OCI-LY3 (cell line): Measurements from ENCODE around the gene TMEM231.

ENCODE experiments used
- H2AFZ ChIP-seq: fragments of 200-600, 300-600 bp; shearing (Covaris generic); 2 replicates; pipeline ENCODE4 v1.6.0; 2014; ENCODE audit warnings: antibody characterized with exemption, low read depth, low read length
- H3K27ac ChIP-seq: fragments of 200-600, 300-600 bp; sonication (generic); 2 replicates; pipeline ENCODE4 v1.5.1; 2014; ENCODE audit warnings: mild to moderate bottlenecking, low read length, moderate library complexity, mixed read lengths
- H3K27me3 ChIP-seq: fragments of 200-600, 300-600 bp; sonication (generic); 2 replicates; pipeline ENCODE4 v1.6.1; 2014; ENCODE audit warnings: low read depth, low read length, mixed read lengths
- H3K36me3 ChIP-seq: fragments of 200-600, 300-600 bp; sonication (generic); replicated peaks from 2 replicates; pipeline ENCODE3; 2014; ENCODE audit warnings: low read depth, low read length, mixed read lengths
- H3K4me1 ChIP-seq: fragments of 300-600, 200-600 bp; sonication (generic); 2 replicates; pipeline ENCODE4 v1.6.1; 2014; ENCODE audit warnings: low read length, mixed read lengths
- H3K4me2 ChIP-seq: fragments of 200-600, 300-600 bp; sonication (generic); 2 replicates; pipeline ENCODE4 v1.6.1; 2014; ENCODE audit warnings: low read length, mixed read lengths
- H3K4me3 ChIP-seq: fragments of 300-600, 200-600 bp; sonication (generic); 2 replicates; pipeline ENCODE4 v1.5.1; 2014; ENCODE audit warnings: antibody characterized with exemption, mild to moderate bottlenecking, low read length, moderate library complexity
- H3K79me2 ChIP-seq: fragments of 300-600, 200-600 bp; shearing (Covaris generic); 2 replicates; pipeline ENCODE4 v1.6.1; 2014; ENCODE audit warnings: mild to moderate bottlenecking, low read length, mixed read lengths
- H3K9ac ChIP-seq: fragments of 300-600, 200-600 bp; shearing (Covaris generic); 2 replicates; pipeline ENCODE4 v1.6.0; 2014; ENCODE audit warnings: mild to moderate bottlenecking, low read length, moderate library complexity
- H3K9me3 ChIP-seq: fragments of 200-600, 300-600 bp; shearing (Covaris generic); 2 replicates; pipeline ENCODE4 v1.6.1; 2014; ENCODE audit warnings: low read length, mixed read lengths; ENCODE audit not compliant: insufficient read depth
- H4K20me1 ChIP-seq: fragments of 200-600, 300-600 bp; sonication (generic); 2 replicates; pipeline ENCODE4 v1.6.1; 2016; ENCODE audit warnings: low read length, mixed read lengths; ENCODE audit not compliant: insufficient read depth
- CTCF ChIP-seq: fragments of 200-600, 300-600 bp; sonication (generic); IDR thresholded peaks from 2 replicates; pipeline ENCODE4 v1.5.1; 2014; ENCODE audit warnings: antibody characterized with exemption, low read length, low read depth
- EZH2phosphoT487 ChIP-seq: fragments of 200-600 bp; shearing (Covaris generic); IDR thresholded peaks from 2 replicates; pipeline ENCODE4 v1.6.1; 2018; ENCODE audit warnings: antibody characterized with exemption, mixed run types, low read depth

TMEM231 gene

GRCh38 chr16:75558846-75559401 lies 2.9 kb upstream of the TMEM231 start:
- Histone ChIP-seq H3K9me3 (no peaks in the 10 kb centered on the region), H2AFZ (no peak overlapping the region), H3K27me3 (peaks cover 25% of the 10 kb centered on the region), H4K20me1 (no peaks in the 10 kb centered on the region), H3K4me2 (no peak overlapping the region), H3K27ac (no peak overlapping the region), H3K4me1 (peaks cover 29% of the 10 kb centered on the region), H3K79me2 (peaks cover 10% of the 10 kb centered on the region), H3K36me3 (no peaks in the 10 kb centered on the region), H3K4me3 (no peak overlapping the region), H3K9ac (no peak overlapping the region)
- TF ChIP-seq CTCF (no peak), EZH2phosphoT487 (no peak)

GRCh38 chr16:75556431-75556950 lies 439 bp upstream of the TMEM231 start:
- H3K27me3 ChIP-seq, result peaks cover 13% of the 10 kb centered on the region; the same call in 1 of the 2 replicates
- peak overlapping the region; percentile 92 for H3K4me2 ChIP-seq
- peak overlapping the region; percentile 93; the same call in 1 of the 2 replicates for H2AFZ ChIP-seq
- no peak overlapping the region for H3K27ac ChIP-seq
- no peaks in the 10 kb centered on the region for H3K9me3 ChIP-seq
- peak overlapping the region; percentile 63 for H3K9ac ChIP-seq
- H3K79me2 ChIP-seq, result peaks cover 10% of the 10 kb centered on the region
- TF ChIP-seq EZH2phosphoT487 (no peak), CTCF (no peak)
- H3K36me3 ChIP-seq, result no peaks in the 10 kb centered on the region
- H4K20me1 ChIP-seq, result no peaks in the 10 kb centered on the region
- H3K4me1 ChIP-seq, result peaks cover 20% of the 10 kb centered on the region
- H3K4me3 ChIP-seq, result peak overlapping the region; percentile 81

GRCh38 chr16:75555213-75555706 lies 792 bp downstream of the TMEM231 start:
- Histone ChIP-seq H4K20me1 (no peaks in the 10 kb centered on the region), H3K4me3 (peak overlapping the region; percentile 81), H3K9me3 (no peaks in the 10 kb centered on the region), H3K79me2 (peaks cover 10% of the 10 kb centered on the region), H3K27me3 (peaks cover 7% of the 10 kb centered on the region; the same call in 1 of the 2 replicates), H3K4me2 (peak overlapping the region; percentile 92), H3K36me3 (no peaks in the 10 kb centered on the region), H2AFZ (peak overlapping the region; percentile 61), H3K9ac (peak overlapping the region; percentile 80), H3K27ac (peak overlapping the region; percentile 59), H3K4me1 (peaks cover 14% of the 10 kb centered on the region)
- TF ChIP-seq CTCF, result no peak
- TF ChIP-seq EZH2phosphoT487, result no peak

GRCh38 chr16:75552951-75553350 lies 3.1 kb downstream of the TMEM231 start:
- H3K27ac ChIP-seq, result no peak overlapping the region
- H3K36me3 ChIP-seq, result no peaks in the 10 kb centered on the region
- no peaks in the 10 kb centered on the region for H3K27me3 ChIP-seq
- no peak overlapping the region for H3K9ac ChIP-seq
- TF ChIP-seq EZH2phosphoT487, result no peak
- TF ChIP-seq CTCF, result no peak
- H3K9me3 ChIP-seq, result no peaks in the 10 kb centered on the region
- peaks cover 10% of the 10 kb centered on the region for H3K79me2 ChIP-seq
- H2AFZ ChIP-seq, result no peak overlapping the region
- H3K4me1 ChIP-seq, result peaks cover 18% of the 10 kb centered on the region
- H3K4me2 ChIP-seq, result no peak overlapping the region
- H4K20me1 ChIP-seq, result no peaks in the 10 kb centered on the region
- H3K4me3 ChIP-seq, result no peak overlapping the region
